ENCODE measurements around the gene ANKRD18A.
"Not testable (repeated sequence)": the region's sequence is repeated elsewhere in the genome, so short reads cannot be mapped to it uniquely, and the experiment has no call there.

DNA sequence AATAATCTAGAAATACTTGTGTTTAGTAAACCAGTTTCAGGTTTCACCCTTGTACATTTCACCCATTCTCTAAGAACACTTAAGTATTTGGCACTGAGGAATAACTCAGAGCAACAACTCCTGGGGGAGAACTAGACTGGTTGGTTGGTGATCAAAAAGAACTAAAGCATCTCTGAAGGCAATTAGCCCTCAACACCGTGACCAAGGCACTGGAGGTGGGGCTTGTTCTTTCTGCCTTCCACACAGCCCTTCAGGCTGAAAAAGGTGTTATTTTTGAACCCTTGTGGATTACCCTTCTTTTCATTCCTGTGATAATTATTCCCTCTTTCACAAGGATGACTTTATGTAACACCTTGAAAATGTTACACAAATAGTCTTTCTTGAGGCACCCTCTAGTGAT, 44.2 kb downstream of the ANKRD18A start:
- TF ChIP-seq, protein P1, sequence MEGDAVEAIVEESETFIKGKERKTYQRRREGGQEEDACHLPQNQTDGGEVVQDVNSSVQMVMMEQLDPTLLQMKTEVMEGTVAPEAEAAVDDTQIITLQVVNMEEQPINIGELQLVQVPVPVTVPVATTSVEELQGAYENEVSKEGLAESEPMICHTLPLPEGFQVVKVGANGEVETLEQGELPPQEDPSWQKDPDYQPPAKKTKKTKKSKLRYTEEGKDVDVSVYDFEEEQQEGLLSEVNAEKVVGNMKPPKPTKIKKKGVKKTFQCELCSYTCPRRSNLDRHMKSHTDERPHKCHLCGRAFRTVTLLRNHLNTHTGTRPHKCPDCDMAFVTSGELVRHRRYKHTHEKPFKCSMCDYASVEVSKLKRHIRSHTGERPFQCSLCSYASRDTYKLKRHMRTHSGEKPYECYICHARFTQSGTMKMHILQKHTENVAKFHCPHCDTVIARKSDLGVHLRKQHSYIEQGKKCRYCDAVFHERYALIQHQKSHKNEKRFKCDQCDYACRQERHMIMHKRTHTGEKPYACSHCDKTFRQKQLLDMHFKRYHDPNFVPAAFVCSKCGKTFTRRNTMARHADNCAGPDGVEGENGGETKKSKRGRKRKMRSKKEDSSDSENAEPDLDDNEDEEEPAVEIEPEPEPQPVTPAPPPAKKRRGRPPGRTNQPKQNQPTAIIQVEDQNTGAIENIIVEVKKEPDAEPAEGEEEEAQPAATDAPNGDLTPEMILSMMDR (IDR thresholded peaks at IDR 0.05; ENCODE audit: poor library complexity): not testable (repeated sequence)
- not testable (repeated sequence) for TF ChIP-seq EZH2phosphoT487 (IDR thresholded peaks at IDR 0.05; ENCODE audit: low read depth, severe bottlenecking, unreplicated experiment)

Data from hepatocyte (in vitro differentiated cells).